Esophagus squamous epithelium (tissue), 5 donors: ENCODE measurements around the gene FUT1. TPM values are rescaled to one million over a fixed set of nuclear protein-coding genes. Genes with fewer than 3 reads are reported as not detected.

Experiments used
- DNase-seq: peaks from one replicate; lab custom pipeline; 2025; lab: John Stamatoyannopoulos, UW
- H3K27ac ChIP-seq, 4 donors: fragments of 200-600 bp; sonication (generic); one replicate each; pipeline ENCODE4 v1.5.1; 2016 to 2019; ENCODE audit warnings: mild to moderate bottlenecking in 1 of 4
- H3K27me3 ChIP-seq, 4 donors: fragments of 200-600 bp; sonication (generic); 1 replicate in 3 of 4; 2 replicates in 1 of 4; pipeline versions ENCODE4 v1.5.1 to v1.6.0; 2017 to 2021; ENCODE audit warnings: antibody characterized with exemption in 1 of 4
- H3K36me3 ChIP-seq, 3 donors: fragments of 200-600 bp; sonication (generic); one replicate each; pipeline ENCODE4 v1.5.1; 2016 to 2019
- H3K4me1 ChIP-seq, 3 donors: fragments of 200-600 bp; sonication (generic); one replicate each; pipeline ENCODE4 v1.5.1; 2017 to 2019
- H3K4me3 ChIP-seq, 4 donors: fragments of 200-600 bp; sonication (generic); 1 replicate in 3 of 4; 2 replicates in 1 of 4; pipeline ENCODE4 v1.5.1; 2016 to 2019; ENCODE audit warnings: mild to moderate bottlenecking in 2 of 4, moderate library complexity in 1 of 4
- H3K9me3 ChIP-seq, 3 donors: fragments of 200-600 bp; sonication (generic); one replicate each; pipeline ENCODE4 v1.5.1; 2016 to 2019
- POLR2A ChIP-seq, 4 donors: fragments of 450-650 bp; IDR thresholded peaks; one replicate each; pipeline ENCODE4 v1.6.1; 2017; ENCODE audit warnings: antibody characterized with exemption in 4 of 4, mild to moderate bottlenecking in 4 of 4, moderate library complexity in 3 of 4
- WGBS, 2 donors: methylation state at CpG; one replicate each; pipeline ENCODE4 v1.1.5; 2018; 5-methylcytosine and 5-hydroxymethylcytosine counted together
- intact Hi-C: fragments of 100-400 bp; cut with DNase I; formaldehyde crosslinking; loops from one replicate; pipeline ENCODE4 v1.15.0; 2022
- total RNA-seq, 4 donors: library from RNA; depleted of rRNA; stranded (reverse); fragments of >200 nt; gene quantifications; one replicate each; pipeline ENCODE4 v1.1.0, GENCODE V29; 2016
- TF ChIP-seq, protein P1 (sequence below), 6 experiments: fragments of 450-650 bp in 4 of 6; fragments of 200-600 bp in 2 of 6; sonication (generic) in 2 of 6; IDR thresholded peaks; one replicate each; pipeline ENCODE4 v1.5.1; 2016 to 2019; ENCODE audit warnings: antibody characterized with exemption in 6 of 6, mild to moderate bottlenecking in 4 of 6, moderate library complexity in 4 of 6
- donor health status: DM: yes; HTN: yes; CAD: no.

The FUT1 gene
- total RNA-seq, 4 donors from 2014 or later = 3.4 to 6.3 (median 4.8) TPM

GRCh38 chr19:48714759-48715675, 37.4 kb downstream of the FUT1 start:
- intact Hi-C loops = no loop called here
- H3K4me1 ChIP-seq = peaks cover 33 to 67% (median 43%) of the 10 kb centered on the region in 3 donors

DNA sequence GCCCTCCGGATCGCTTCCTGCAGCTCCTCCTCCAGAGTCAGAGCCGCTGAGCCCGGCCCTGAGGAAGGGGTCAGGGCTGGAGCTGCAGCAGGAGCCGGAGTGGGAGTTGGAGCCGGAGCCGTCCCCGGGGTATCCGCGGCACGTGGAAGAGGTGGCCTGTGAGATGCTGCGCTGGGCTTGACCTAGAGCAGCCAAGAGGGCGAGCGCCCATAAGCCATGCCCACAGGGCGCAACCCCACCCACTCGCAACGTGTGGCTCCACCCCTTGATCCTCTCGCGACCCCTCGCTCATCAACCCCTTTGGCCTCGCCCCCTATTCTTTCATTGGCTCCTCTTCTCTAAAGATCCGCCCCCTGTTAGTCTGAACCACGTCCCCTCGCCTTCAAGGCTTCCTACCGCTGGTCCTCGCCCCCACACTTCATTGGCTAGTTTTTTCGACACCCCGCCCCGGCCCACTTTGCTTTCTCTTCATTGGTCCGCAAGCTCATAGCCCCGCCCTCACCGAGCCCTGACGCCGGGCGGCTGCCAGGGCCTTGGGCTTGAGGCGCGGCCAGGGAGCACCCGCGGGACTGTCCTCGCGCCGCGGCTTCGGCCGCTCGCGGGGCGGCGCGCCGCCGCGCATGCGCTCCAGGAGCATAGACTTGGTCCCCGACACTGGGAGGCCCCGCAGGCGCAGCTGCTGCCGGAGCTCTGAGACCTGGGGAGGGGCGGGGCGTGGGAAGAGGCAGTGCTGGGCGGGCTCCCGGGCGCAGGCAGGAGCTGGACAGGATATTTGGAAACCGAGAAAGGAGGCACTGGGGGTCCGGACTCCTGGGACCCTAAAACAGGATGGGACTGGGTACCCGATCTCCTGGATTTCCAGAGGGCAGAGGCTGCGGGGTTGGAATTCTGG, 38.3 kb downstream of the FUT1 start:
- Histone ChIP-seq H3K9me3 (no peaks in the 10 kb centered on the region), H3K4me1 (peaks cover 33 to 58% (median 42%) of the 10 kb centered on the region in 3 donors), H3K27me3 (no peaks in the 10 kb centered on the region), H3K4me3 (peak overlapping the region; percentile 38 to 85 (median 61)), H3K36me3 (no peaks in the 10 kb centered on the region), H3K27ac (peak overlapping the region; percentile 82 to 93 (median 91))
- 0% methylated on average over 18 to 24 of the region's 67 CpGs for WGBS, 2 donors
- peak; percentile 94 for DNase-seq
- TF ChIP-seq POLR2A (IDR thresholded peaks at IDR 0.05) = peak in 3 of 4 donors; percentile 51 to 78 (median 77)
- TF ChIP-seq, protein P1, sequence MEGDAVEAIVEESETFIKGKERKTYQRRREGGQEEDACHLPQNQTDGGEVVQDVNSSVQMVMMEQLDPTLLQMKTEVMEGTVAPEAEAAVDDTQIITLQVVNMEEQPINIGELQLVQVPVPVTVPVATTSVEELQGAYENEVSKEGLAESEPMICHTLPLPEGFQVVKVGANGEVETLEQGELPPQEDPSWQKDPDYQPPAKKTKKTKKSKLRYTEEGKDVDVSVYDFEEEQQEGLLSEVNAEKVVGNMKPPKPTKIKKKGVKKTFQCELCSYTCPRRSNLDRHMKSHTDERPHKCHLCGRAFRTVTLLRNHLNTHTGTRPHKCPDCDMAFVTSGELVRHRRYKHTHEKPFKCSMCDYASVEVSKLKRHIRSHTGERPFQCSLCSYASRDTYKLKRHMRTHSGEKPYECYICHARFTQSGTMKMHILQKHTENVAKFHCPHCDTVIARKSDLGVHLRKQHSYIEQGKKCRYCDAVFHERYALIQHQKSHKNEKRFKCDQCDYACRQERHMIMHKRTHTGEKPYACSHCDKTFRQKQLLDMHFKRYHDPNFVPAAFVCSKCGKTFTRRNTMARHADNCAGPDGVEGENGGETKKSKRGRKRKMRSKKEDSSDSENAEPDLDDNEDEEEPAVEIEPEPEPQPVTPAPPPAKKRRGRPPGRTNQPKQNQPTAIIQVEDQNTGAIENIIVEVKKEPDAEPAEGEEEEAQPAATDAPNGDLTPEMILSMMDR (IDR thresholded peaks at IDR 0.05) = peak in 2 of 6 experiments; percentile 2 to 32
- intact Hi-C loops = no loop called here

More at GRCh38 chr19:48714759-48715675, 37.4 kb downstream of the FUT1 start:
- Histone ChIP-seq H3K27me3 (no peaks in the 10 kb centered on the region), H3K4me3 (peak overlapping the region; percentile 38 to 85 (median 48)), H3K27ac (peak overlapping the region; percentile 82 to 93 (median 91)), H3K36me3 (no peaks in the 10 kb centered on the region), H3K9me3 (no peaks in the 10 kb centered on the region)
- no peak for DNase-seq
- WGBS, 2 donors = 31 to 40% methylated on average over 18 to 24 of the region's 26 CpGs
- TF ChIP-seq, protein P1 (IDR thresholded peaks at IDR 0.05) = no peak
- no peak for TF ChIP-seq POLR2A (IDR thresholded peaks at IDR 0.05)

DNA sequence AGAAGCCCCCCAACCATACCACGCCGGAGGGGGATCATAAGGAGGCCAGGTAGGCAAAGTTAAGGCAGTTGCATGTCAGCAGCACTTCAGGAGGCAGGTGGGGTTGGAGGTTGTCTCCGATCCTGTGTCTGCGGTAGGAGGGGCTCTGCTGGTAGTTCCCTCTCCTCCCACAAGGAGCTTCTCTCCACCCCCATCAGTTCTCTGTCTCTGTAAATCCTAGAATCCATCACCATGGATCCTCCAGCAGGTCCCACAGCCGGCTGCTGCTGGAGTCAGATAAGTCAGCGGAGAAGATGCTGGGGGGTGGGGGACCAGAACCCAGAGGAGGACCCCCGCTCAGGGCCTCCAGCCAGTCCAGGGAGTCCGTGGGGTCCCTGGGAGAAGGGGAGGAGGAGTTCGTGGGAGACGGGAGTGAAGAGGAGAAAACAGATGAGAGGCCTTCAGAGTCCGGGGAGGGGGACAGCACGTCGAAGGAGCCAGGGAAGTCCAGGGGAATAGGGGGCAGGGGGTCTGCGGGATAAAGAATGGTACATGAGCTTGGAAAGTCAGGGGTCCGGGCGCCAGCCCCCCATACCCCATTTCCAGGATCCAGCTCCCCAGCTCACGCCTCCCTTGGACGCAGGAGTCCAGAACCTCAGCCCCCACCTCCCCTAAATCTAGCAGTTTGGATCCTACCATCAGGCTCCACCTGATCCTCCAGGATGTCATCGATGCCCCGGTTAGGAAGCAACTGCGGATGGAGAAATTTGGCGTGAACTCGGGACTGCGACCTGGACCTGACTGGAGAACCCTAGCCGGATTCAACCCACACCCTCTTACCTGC, 39.2 kb downstream of the FUT1 start:
- Histone ChIP-seq H3K27ac (peak overlapping the region; percentile 64 to 91 (median 87)), H3K36me3 (no peaks in the 10 kb centered on the region), H3K9me3 (no peaks in the 10 kb centered on the region), H3K4me3 (peak overlapping the region; percentile 38 to 85 (median 61)), H3K27me3 (no peaks in the 10 kb centered on the region), H3K4me1 (peaks cover 33 to 49% (median 37%) of the 10 kb centered on the region in 3 donors)
- WGBS, 2 donors = 13 to 18% methylated on average over 16 to 21 of the region's 25 CpGs
- DNase-seq = no peak
- TF ChIP-seq, protein P1 (IDR thresholded peaks at IDR 0.05) = peak in 4 of 6 experiments; percentile 1 to 33 (median 14)
- TF ChIP-seq POLR2A (IDR thresholded peaks at IDR 0.05) = no peak
- intact Hi-C loops = no loop called here

- Histone ChIP-seq H3K36me3 (peaks cover 0 to 8% (median 0%) of the 10 kb centered on the region in 3 donors), H3K4me1 (peaks cover 25 to 31% (median 26%) of the 10 kb centered on the region in 3 donors), H3K9me3 (no peaks in the 10 kb centered on the region), H3K4me3 (no peak overlapping the region), H3K27me3 (no peaks in the 10 kb centered on the region), H3K27ac (no peak overlapping the region)
- 95 to 100% methylated on average over 3 to 4 of the region's 4 CpGs for WGBS, 2 donors
- no peak for TF ChIP-seq POLR2A (IDR thresholded peaks at IDR 0.05)
- TF ChIP-seq, protein P1 (IDR thresholded peaks at IDR 0.05) = no peak
- intact Hi-C loops = no loop called here
- DNase-seq = no peak
Observed at GRCh38 chr19:48711106-48711662, 41.3 kb downstream of the FUT1 start.
